DMS53 treated with DMSO at 0.1 percent for 48 hours (cell line): ENCODE measurements around the gene SYNJ2.
"Not testable (repeated sequence)": the region's sequence is repeated elsewhere in the genome, so short reads cannot be mapped to it uniquely, and the experiment has no call there.

Experiments used
- DNase-seq: peaks from one replicate; lab custom pipeline; 2025; ENCODE audit not compliant: unreplicated experiment; lab: John Stamatoyannopoulos, UW

The SYNJ2 gene

GRCh38 chr6:157954150-157955117 lies 27.2 kb upstream of the SYNJ2 start:
- peak; percentile 46 for DNase-seq

DNA sequence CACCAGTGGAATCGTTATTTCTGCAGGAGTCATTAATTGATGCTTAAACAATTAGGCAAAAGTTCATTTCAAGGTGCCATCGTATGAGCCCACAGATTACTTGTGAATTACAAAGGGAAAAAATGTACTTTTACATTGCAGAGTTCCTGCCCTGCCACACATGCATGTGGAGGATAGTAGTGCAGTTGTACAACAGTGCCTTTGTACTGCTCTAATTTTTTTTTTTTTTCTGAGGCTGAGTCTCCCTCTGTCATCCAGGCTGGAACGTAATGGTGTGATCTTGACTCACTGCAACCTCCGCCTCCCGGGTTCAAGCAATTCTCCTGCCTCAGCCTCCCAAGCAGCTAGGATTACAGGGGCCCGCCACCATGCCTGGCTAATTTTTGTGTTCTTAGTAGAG lies 26.0 kb upstream of the SYNJ2 start:
- no peak for DNase-seq

DNA sequence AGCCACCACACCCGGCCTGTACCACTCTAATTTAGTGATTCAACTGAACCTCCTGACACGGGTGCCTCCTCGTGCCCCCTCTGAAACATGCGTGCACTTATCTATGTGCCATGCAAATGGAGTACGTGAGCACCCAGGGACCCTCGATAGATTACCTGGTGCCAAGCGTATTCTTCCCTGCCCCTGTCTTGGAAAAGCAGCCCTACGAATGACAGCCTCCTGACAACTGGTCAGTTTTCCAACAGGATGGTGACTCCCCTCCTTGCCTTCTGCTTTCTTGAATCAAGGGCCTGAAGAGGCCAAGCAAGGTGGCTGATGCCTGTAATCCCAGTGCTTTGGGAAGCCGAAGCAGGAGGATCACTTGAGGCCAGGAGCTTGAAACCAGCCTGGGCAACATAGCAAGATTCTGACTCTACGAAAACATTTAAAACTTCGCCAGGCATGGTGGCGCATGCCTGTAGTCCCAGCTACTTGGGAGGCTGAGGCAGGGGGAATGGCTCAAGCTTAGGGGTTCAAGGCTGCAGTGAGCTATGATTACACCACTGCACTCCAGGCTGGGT lies 25.4 kb upstream of the SYNJ2 start:
- DNase-seq = no peak

- no peak for DNase-seq
Measured at GRCh38 chr6:157959451-157960227, 22.0 kb upstream of the SYNJ2 start.

DNA sequence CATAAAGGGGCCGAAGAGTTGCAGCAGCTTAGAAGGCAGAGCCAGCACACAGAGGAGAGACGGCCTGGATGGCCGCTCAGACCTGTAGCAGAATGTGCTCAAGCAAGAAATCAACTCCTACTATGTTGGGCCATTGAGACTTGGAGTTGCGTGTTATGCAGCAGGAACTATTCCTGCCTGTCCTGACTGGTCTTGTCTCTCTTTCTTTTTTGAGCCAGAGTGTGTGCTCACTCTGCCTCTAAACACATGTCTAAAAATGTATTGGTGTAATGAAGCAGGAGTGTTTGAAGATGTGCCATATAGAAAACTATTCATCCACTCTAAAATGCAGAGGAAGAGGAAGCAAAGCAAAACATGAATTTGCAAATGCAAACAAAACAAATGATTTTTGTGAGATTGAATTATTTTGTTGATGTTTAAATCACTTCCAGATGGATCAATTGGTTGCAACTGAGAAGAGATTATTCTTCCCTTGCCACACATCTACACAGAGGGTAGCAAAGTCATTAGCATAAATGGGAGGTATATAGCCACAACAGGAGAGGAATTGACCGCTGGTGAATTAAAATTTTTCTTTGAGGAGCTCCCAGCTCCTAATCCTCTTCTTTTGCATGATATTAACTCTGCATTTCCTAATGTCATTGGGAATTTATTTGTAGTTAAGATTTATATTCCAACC lies 20.4 kb upstream of the SYNJ2 start:
- no peak for DNase-seq

- DNase-seq = no peak
Measured at GRCh38 chr6:157961832-157962575, 19.7 kb upstream of the SYNJ2 start.

DNA sequence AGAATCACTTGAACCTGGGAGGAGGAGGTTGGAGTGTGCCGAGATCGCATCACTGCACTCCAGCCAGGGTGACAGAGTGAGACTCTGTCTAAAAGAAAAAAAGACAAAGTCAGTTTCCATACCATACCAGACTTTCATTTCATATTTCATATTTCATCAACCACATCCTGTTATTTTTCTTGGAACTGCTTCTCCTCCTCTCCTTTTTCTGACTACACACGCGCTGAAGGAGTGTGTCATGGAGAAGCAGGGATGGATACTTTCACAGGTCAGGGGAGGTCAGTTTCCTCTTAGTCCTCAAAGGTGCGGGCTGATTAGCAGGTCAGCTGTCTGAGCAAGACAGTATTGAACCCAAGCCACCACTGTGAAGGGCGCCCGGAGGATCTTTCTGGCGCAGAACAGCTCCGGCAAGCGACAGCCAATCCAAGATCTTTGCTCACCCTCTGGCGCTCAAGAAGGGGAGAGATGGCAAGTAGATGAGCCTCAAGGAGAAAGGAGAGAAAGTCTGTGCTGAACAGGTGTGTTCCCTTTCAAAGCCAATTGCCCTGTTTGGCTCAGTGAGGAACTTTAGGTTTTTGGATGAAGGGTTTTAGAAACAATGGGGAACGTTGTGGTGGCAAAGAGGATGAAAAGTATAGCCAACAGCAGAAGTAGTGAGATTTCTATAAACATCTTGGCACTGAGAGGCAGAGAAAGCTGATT lies 18.9 kb upstream of the SYNJ2 start:
- DNase-seq = no peak

GRCh38 chr6:157964100-157964499 lies 17.6 kb upstream of the SYNJ2 start:
- no peak for DNase-seq

GRCh38 chr6:157965387-157965786 lies 16.3 kb upstream of the SYNJ2 start:
- DNase-seq = no peak

GRCh38 chr6:157966589-157966977 lies 15.1 kb upstream of the SYNJ2 start:
- no peak for DNase-seq

DNA sequence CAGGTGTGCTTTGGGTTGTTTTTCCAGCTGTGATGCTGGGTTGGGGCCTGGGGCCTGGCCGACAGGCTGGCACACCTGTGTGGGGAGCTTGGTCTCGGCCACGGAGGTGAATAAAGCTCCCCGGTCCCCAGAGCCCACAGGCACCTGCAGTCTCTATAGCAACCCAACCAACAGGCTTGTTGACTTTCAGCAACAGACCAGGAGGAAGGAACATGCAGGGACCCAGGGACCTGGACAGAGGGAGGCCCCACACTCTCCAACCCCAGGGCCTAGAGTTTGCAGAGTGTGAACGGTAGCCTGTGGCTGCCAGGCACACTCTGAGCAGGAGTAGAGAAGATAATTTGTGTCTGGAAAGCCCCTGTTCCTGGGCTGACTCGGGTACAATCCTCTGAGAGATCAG lies 14.6 kb upstream of the SYNJ2 start:
- no peak for DNase-seq

- no peak for DNase-seq
Measured at GRCh38 chr6:157967486-157967885, 14.2 kb upstream of the SYNJ2 start.

GRCh38 chr6:157972177-157972576 lies 9.5 kb upstream of the SYNJ2 start:
- DNase-seq = not testable (repeated sequence)

DNA sequence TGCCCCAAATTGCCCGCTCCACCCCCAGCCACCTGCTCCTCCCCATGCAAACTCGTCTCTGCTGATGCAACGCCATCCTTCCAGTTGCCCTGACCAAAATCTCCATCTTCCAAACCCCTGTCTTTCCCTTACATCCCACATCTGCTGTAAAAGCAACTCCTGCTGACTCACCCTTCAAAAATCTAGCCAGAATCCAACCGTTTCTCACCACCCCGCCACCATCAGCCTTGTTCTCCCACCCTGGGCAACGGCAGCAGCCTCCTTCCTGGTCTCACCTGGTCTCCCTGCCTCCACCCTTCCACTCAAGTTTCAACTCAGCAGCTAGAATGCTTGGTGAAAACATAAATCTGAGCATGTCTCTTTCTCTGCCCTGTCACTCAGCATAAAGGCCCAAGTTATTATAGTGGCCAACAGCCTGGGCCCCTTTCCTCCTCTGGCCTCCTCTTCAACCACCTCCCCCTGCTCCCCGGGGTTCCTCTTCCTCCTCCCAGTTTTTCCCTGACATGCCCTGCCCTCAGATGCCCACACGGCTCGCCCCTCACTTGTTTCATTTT lies 7.2 kb upstream of the SYNJ2 start:
- no peak for DNase-seq

DNA sequence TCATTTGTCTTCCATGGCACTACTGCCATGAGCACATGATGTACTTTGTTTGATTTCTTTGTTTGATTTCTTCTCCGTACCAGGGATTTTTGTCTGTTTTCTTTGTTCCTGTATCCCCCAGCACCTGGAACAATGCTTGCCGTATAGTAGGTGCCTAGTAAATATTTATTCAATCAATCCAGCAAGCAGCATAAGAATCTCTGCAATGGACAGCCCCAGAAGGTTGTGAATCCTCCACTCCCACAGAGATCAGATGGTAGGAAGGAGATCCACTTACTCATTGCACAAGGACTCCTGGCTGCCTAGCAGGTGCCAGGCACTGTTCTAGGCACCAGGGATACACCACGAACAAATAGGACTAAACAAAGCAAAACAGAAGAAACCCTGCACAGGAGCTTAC lies 6.7 kb upstream of the SYNJ2 start:
- DNase-seq = no peak

DNA sequence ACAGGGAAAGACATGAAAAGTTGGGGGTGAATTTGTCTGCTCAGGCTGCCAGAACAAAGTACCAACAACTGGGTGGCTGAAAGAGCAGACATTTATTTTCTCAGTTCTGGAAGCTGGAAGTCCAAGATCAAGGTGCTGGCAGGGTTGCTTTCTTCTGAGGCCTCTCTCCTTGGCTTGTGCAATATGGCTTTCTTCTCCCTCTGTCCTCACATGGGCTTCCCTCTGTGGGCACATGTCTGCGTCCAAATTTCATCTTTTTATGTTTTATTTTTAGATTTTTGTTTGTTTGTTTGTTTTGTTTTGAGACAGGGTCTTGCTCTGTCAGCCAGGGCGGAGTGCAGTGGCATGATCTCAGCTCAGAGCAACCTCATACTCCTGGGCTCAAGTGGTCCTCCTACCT lies 6.2 kb upstream of the SYNJ2 start:
- DNase-seq = no peak

GRCh38 chr6:157976345-157977175 lies 5.1 kb upstream of the SYNJ2 start:
- DNase-seq = no peak

GRCh38 chr6:157977176-157977804 lies 4.4 kb upstream of the SYNJ2 start:
- no peak for DNase-seq
